DMS114 treated with DMSO at 0.1 percent for 48 hours (cell line): ENCODE data around the gene CASP8AP2.
"Not testable (repeated sequence)": the region's sequence is repeated elsewhere in the genome, so short reads cannot be mapped to it uniquely, and the experiment has no call there.

Experiments used
- DNase-seq: peaks from one replicate; lab custom pipeline; 2025; ENCODE audit not compliant: unreplicated experiment; lab: John Stamatoyannopoulos, UW

CASP8AP2 gene

DNA sequence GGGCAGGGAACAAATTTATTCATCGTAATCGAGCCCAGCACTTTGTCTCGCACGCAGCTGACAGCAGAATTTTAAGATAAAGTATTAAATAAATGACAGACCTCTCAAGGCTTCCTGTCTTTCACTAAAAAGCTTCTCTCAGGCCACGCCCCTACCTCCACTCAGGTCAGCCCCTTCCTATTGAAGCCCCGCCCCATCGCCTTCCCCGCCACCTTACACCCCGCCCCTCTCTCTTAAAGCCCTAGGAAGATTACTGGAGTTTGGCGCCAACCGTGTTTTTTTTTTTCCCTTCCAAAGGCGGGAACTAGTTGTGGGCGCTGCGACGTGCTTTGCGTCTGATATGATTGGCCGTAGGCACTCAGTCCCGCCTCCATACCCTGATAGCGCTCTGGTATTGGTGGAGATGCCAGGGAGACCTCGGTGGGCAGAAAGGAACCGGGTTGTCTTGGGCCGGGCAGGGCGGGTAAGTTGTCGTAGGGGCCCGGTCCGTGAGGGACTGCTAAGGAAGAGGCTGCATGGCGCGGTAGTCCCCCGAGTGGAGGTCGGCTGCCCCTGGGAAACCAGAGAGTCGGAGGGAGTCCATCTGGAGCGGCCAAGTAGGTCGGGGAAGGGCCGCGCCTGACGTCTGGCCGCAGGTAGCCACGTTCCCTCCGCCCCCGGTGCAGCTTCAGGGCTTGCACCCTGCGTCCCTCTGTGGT is at the start of gene CASP8AP2:
CASP8AP2 (plus strand) TSS at position 409 of the 698 bp plus-strand sequence.
- peak; percentile 98 for DNase-seq

DNA sequence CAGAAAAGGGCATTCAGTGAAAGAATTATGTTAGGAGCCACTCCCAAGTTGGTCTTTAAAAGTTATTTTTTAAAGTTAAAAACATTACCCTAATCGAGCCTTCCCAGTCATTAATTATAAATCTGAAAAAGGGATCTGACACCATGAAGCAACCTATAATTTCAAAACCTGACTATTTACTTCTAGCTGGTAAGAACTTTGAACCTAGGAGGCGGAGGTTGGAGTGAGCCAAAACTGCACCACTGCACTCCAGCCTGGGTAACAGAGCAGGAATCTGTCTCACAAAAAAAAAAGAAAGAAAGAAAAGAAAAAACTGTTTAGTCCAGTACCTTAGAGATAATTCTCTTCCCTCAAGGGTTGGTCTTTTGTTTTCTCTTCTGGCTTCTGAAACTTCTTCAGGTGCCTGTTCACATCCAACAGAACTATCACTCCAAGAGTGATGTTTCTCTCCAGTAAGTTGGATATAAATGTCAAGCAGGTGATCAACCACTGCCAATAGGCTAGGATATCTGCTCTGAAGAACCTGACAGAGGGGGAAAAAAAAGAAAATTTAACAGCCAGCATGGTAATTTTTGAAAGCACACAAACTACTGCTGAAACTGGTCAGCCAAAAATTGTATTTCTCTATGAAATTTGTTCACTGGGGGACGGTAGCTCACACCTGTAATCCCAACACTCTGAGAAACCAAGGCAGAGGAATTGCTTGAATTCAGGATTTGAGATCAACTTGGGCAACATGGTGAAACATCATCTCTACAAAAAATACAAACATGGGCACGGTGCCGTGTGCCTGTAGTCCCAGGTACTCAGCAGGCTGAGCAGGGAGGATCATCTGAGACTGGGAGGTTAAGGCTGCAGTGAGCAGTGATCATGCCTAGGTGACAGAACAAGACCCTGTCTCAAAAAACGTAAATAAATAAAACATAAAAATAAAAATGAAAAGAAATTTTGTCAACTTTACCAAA is 48.3 kb upstream of the CASP8AP2 start:
- DNase-seq, result no peak

DNA sequence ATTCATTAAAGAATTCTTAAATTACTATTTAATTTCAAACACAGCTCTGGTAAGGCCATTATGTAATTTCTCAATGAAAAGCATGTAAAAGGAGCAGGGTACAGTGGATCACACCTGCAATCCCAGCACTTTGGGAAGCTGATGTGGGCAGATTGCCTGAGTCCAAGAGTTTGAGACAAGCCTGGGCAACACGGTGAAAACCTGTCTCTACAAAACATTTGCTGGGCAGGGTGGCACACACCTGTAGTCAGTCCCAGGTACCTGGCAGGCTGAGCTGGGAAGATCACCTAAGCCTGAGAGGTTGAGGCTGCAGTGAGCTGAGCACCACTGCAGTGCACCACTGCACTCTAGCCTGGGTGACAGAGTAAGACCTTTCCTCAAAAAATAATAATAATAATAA is 47.5 kb upstream of the CASP8AP2 start:
- no peak for DNase-seq

DNA sequence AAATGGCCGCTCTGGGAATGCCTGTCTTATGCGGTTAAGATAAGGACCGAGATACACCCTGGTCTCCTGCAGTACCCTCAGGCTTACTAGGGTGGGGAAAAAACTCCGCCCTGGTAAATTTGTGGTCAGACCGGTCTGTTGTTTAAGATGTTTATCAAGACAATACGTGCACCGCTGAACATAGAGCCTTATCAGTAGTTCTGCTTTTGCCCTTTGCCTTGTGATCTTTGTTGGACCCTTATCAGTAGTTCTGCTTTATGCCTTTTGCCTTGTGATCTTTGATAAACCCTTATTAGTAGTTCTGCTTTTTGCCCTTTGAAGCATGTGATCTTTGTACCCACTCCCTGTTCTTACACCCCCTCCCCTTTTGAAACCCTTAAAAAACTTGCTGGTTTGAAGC is 46.4 kb upstream of the CASP8AP2 start:
- not testable (repeated sequence) for DNase-seq

DNA sequence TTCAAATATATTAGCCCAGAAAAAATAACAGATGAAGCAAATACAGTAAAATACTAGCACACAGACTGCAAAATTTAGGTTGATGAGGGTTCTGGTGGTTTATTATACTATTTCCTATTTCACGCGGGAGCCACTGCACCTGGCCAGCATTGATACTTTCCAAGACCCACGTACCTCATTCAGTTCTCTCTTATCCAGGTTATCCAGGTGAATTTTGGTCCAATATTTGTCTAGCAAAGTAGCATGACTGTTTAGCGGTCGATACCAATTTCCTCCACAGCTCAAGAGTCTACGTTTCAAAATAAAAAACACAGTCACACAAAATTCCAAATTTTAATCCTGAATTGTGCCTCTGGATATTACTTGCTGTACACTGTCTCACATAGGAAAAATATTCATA is 44.8 kb upstream of the CASP8AP2 start:
- DNase-seq, result no peak

DNA sequence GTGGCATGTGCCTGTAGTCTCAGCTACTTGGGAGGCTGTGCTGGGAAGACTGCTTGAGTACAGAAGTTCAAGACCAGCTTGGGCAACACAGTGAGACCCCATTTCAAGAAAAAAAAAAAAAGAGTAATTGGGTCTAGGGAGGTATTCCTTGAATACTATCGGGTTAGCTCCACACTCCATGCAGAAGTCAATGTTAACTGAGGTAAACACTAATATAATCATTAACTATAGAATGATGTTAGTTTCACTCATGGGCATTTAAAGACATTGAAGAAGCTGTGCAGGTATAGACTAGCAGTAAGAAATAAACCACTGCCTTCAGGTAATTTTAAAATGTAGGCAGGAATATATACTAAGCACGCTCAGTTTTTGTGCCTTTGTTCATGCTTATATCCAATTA is 42.7 kb upstream of the CASP8AP2 start:
- no peak for DNase-seq

DNA sequence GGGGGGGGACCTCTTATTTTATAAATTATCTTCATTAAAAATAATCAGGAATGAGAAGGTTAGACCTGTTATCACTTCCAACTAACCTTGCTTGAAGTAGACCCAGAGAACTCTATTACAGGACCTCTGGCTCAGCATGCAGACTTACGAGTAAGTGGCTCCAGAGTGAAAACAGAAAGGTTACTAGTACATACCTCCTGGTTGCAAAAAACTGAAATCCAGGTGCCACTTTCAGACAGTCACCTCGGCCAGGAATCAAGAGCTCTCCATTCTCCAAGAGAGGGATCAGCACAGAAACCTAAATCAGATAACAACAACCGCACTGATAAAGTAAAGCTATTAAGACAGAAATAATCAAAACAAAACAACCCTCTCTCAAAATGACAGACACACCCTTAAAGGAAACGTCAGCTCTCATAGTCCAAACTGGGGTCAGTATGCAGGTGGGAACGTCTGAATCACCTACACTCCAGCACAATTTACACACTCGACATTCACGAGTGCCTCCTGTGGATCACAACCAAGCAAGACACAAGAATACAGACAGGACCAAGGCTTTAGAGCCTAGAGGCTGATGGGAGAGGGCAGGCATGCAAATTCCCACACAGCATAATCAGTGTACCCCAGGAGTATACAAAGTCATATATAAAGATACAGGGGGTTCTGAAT is 41.9 kb upstream of the CASP8AP2 start:
- no peak for DNase-seq

DNA sequence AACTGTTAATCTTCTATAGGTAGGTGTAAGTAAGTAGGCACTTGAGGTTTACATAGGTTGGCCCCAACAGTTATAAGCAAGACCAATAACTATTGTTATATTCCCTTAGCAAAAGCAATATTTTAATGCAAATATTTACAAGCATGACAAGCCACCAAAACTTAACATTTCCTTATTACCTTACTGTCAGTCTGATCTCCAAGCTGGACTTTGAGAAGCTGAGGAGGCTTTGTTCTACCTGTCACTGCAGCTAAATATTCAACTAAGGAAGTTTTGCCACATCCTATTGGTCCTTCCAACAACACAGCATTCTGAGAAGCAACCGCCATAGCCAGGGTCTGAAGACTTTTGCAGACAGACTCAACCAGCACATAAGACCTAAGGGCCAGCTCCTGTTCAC is 39.7 kb upstream of the CASP8AP2 start:
- no peak for DNase-seq

DNA sequence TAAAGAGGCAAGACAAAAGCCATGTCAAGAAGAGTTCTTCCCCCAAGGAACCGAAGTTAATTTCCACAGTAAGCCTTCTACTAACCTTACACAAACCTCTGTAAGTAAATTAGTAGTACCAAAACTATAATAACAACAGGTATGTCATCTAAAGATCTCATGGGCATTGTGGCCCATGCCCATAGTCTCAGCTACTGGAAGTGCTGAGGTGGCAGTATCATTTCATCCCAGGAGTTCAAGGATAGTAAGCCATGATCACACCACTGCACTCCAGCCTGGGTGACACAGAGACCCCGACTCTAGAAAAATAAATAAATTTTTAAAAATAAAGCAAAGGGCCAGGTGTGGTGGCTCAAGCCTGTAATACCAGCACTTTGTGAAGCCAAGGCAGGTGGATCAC is 39.3 kb upstream of the CASP8AP2 start:
- no peak for DNase-seq

DNA sequence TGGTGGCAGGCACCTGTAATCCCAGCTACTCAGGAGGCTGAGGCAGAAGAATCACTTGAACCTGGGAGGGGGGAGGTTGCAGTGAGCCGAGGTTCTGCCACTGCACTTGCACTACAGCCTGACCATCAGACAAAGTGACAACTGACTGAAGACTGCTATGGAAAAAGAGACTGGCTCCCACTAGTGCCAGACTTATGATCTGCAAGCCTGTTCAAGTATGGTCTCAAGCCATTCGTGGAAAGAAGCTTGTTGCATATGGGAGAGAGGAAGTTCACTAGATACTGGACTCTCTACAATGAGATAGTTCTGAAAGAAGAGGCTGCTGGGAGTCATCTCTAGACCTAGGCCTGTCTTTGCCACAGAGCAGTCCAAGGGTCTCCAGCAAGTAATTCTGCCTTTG is 36.8 kb upstream of the CASP8AP2 start:
- DNase-seq, result peak; percentile 28

DNA sequence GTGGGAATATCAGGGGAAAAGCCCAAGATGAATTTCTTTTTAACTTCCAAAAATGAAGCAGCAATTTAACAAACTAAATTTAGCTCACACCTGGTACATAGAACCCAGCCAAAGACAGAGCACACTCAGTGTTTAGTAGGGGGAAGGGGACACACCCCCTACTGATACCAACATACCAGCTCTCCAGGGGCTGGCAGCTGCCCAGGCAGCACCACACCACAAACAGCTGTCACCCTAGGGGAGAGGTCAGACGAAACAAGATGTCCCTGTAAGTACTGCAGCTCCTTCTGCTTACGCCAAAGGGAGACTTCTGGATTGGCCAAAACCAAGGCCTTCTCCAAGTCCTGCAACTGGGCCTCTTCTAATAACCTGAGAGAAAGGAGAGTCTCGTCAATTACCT is 36.1 kb upstream of the CASP8AP2 start:
- no peak for DNase-seq

DNA sequence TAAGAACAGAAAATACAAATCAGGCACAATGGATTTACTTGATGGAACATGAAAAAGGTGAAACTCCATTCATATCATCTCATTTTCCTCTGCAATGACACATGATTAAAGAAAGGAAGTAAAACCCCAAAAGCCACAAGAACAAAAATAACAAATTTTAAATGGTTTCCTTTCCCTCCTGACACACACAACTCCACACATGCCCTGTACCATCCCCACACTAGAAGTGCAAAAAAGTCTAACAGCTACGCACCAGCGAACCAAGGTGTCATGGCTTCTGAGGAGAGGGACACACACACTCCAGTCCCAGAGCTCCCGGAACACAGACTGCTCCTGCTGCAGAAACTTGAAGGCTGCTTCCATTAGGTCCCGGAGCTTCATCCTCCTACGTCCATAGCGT is 35.4 kb upstream of the CASP8AP2 start:
- DNase-seq, result no peak

DNA sequence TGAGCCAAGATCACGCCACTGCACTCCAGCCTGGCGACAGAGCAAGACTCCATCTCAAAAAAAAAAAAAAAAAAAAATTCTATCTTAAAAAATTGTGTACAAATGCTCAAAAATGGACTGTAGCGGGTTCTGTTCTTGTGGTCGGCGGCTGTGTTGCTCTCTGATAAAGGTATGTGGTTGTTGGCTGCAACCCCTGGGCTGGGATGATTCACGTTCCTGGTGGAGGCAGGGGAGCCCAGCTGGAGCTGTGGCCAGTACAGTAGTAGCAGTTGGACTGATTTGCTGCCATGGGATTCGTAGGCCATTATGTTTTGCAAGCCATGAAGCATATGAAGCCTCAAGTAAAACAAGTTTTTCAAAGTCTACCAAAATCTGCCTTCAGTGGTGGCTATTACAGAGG is 32.4 kb upstream of the CASP8AP2 start:
- DNase-seq, result no peak

DNA sequence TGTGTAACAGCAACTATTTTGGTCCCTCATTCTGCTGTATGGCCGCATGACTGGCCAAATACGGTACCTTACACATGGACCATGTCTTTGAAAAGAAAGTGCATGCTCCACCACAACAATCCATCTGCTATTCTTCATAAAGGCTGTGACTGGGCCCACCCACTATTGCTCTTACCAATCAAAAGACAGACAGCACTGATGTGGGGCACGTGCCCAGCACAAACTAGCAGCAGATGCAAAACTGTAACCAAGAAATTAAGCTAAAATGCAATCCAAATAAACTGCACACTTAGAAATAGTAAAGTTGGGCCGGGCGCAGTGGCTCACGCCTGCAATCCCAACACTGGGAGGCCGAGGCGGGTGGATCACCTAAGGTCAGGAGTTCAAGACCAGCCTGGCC is 30.6 kb upstream of the CASP8AP2 start:
- no peak for DNase-seq

DNA sequence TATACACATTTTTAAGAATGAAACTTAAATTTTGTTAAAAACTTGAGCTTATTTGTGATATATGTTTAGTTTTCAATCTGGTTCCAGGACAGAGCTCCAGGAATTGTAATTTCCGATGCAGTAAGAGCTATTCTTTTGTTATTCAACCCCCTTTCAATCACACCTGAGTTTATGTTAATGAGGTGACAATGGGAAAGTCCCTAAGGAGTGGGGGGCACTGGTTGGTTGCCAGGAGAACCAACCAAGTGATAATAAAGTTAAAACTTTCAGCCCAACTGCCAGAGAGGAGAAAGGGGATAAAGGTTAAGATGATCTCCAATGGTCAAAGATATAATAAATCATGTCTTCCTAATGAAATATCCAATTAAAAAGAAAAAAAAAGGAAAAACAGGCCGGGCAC is 29.9 kb upstream of the CASP8AP2 start:
- no peak for DNase-seq

DNA sequence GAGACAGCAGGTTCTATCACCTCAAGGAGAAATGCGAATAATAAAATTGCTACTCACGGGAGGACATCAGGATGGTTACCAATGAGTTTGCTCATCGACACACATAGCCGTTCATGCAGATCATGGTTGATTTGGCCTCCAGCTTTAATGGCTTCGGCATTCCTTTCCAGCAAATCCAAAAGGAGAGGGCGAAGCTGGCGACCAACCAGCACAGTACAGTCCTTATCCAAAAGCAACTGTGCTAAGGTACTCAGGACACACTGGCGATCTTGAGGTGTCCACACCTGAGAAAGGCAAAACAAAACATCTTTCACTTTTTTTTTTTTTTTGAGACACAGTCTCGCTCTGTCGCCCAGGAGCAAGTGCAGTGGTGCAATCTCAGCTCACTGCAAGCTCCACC is 26.4 kb upstream of the CASP8AP2 start:
- DNase-seq, result no peak

DNA sequence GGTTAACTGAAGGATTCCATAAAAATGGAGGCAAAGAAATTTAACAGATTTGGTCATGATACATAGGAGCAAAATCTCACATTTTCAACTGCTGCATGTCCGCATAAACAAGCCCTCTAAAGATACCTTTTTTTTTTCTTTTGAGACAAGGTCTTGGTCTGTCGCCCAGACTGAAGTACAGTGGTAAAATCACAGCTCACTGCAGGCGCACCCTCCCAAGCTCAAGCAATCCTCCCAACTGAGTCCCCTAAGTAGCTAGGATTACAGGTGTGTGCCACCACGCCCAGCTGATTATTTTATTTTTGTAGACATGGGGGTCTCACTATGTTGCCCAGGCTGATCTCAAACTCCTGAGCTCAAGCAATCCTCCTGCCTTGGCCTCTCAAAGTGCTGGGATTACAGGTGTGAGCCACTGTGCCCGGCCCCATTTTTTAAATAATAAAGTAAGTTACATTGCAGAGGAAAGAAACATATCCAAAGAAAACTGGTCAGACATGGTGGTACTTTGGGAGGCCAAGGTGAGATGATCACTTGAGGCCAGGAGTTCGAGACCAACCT is 23.8 kb upstream of the CASP8AP2 start:
- no peak for DNase-seq

DNA sequence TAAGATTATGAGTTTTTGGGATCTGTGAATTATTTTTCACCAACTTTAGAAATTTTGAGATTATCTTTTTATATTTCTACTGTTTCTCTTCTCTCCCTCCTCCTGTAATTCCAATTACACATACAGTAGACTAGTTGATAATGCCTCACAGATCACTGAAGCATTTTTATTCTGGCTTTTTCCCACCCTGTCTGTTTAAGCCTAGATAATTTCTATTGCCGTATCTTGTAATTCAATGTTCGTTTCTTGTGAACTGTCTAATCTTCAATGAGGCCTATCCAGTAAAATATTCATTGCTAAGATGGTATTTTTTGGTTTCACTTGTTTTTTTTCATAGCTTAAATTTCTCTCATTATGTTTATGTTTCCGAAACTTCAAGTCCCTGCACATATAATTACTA is 22.1 kb upstream of the CASP8AP2 start:
- DNase-seq, result no peak

DNA sequence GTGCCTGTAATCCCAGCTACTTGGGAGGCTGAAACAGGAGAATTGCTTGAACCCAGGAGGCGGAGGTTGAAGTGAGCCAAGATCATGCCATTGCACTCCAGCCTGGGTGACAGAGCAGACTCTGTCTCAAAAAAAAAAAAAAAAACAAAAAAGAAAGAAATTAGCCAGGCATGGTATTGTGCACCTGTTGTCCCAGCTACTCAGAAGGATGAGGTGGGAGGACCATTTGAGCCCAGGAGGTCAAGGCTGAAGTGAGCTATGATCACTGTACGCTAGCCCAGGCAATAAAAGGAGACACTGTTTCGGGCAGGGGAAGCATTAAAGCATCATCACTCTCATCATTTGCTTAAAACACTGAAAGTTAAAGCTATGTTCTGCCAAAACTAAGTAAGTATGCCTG is 16.3 kb upstream of the CASP8AP2 start:
- DNase-seq, result not testable (repeated sequence)

DNA sequence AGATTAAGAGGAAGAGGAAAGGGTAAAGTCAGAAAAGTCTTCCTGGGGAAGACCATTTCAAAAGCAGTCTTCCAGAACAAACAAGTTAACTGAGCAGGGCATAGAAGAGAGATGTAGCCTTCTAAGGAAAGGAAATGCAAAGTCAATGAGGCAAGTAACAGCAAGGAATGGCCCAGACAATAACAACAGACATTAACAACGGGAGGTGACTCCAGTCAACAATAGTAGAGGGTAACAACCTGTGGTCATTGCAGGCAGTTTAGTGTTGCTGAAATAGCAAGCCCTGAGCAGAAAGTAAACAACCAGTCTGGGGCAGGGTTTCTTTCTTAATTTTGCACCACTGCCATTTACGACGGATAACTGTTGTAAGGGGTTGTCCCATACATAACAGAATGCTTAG is 12.2 kb upstream of the CASP8AP2 start:
- no peak for DNase-seq

DNA sequence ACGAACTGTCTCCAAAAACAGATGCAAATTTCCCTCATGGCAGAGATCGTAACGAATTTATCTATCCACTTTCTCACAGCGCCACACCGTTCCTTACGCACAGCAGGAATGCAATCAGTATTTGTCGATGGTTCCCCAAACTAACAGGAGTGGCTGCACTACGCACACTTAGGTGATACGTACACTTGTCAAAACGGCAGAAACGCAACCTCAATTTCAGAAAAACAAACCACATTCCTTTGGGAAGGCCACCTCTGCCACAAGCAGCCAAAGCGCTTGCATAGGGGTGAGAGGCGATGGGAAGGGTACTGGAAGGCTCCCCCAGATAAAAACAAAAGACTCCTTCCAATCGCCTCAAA is 10.7 kb upstream of the CASP8AP2 start:
- DNase-seq, result no peak
